GM06990 (cell line): Measurements from ENCODE around the gene ADARB2.

Experiments used
- DNase-seq: peaks from one replicate; pipeline ENCODE4 v3.0.0-alpha.2; 2011; ENCODE audit not compliant: insufficient read length; ENCODE audit errors: extremely low read depth
- H3K27me3 ChIP-seq: replicated peaks from 2 replicates; pipeline ENCODE4 v1.6.0; 2011; ENCODE audit warnings: low read length; ENCODE audit not compliant: control insufficient read depth, insufficient read depth
- H3K36me3 ChIP-seq: 2 replicates; pipeline ENCODE4 v1.5.1; 2011; ENCODE audit warnings: low read length; ENCODE audit not compliant: control insufficient read depth, insufficient read depth
- H3K4me3 ChIP-seq: replicated peaks from 2 replicates; pipeline ENCODE4 v1.5.1; 2011; ENCODE audit warnings: low read depth, mild to moderate bottlenecking, control low read depth, low read length
- TF ChIP-seq, protein P1 (sequence below): IDR thresholded peaks from 2 replicates; pipeline ENCODE4 v1.5.1; 2011; ENCODE audit warnings: low read length, control low read depth, mild to moderate bottlenecking, inconsistent platforms; ENCODE audit not compliant: insufficient read depth, poor library complexity, severe bottlenecking

The ADARB2 gene

DNA sequence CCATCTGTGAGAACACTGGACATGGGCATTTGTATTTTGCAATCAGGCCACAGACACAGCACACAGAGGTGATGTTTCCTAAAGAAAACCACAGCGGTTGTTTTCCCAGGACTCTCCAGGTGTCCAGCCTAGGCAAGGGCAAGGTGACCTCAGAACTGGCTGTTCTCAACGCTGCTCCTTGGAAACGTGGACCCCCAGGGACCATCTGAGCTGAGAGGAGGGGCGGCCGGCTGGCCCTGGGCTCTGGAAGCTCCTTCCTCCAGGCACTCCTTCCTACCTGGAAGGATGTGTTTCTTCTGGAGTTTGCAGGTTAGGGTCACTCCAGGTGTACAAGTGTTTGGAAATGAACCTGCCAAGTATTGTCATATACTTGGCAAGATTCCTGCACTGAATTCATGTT is 103.1 kb downstream of the ADARB2 start:
- H3K27me3 ChIP-seq: no peaks in the 10 kb centered on the region
- H3K4me3 ChIP-seq: no peak overlapping the region
- TF ChIP-seq, protein P1, sequence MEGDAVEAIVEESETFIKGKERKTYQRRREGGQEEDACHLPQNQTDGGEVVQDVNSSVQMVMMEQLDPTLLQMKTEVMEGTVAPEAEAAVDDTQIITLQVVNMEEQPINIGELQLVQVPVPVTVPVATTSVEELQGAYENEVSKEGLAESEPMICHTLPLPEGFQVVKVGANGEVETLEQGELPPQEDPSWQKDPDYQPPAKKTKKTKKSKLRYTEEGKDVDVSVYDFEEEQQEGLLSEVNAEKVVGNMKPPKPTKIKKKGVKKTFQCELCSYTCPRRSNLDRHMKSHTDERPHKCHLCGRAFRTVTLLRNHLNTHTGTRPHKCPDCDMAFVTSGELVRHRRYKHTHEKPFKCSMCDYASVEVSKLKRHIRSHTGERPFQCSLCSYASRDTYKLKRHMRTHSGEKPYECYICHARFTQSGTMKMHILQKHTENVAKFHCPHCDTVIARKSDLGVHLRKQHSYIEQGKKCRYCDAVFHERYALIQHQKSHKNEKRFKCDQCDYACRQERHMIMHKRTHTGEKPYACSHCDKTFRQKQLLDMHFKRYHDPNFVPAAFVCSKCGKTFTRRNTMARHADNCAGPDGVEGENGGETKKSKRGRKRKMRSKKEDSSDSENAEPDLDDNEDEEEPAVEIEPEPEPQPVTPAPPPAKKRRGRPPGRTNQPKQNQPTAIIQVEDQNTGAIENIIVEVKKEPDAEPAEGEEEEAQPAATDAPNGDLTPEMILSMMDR: no peak
- 0 out of 2 replicates have a peak, but pooled peaks cover 1% of the 10 kb centered on the region for H3K36me3 ChIP-seq
- no peak for DNase-seq

DNA sequence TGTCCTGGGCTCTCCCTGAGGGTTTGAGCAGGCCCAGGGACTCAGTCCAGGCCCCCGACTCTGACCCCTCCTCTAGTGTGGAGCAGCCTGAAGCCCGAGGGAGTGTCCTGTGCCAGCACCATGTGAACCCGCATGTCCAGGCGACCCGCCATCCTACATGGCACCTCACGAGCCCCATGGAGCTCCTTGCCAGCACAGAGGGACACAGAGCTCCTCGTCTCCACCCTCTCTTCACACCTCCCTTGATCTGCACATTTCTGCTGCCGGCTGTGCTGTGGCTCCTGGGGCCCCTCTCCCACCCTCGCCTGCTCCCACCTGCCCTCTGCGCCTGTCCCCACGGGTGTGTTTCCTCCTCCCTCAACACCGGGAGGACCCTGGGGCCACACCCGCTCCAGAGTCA is 103.5 kb downstream of the ADARB2 start:
- TF ChIP-seq, protein P1: no peak
- no peak for DNase-seq
- no peaks in the 10 kb centered on the region for H3K27me3 ChIP-seq
- 0 out of 2 replicates have a peak, but pooled peaks cover 1% of the 10 kb centered on the region for H3K36me3 ChIP-seq
- no peak overlapping the region for H3K4me3 ChIP-seq

DNA sequence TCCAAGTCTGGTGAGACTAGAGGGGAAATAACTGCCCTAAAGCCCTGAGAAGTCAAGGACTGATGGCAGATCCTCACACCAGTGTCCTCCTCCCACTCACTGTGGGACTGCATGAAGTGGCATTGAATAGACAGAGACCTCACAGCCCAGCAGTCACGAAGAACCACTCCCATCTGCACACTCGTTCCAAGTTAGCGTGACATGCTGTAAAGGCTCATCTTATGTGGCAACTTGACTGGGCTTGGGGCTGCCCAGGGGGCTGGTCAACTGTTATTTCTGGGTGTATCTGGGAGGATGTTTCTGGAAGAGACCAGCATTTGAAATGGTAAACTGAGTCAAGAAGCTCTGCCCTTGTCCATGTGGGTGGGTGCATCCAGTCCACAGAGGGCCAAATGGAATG is 104.7 kb downstream of the ADARB2 start:
- Histone ChIP-seq H3K27me3 (no peaks in the 10 kb centered on the region), H3K36me3 (0 out of 2 replicates have a peak, but pooled peaks cover 1% of the 10 kb centered on the region), H3K4me3 (no peak overlapping the region)
- DNase-seq: no peak
- TF ChIP-seq, protein P1: no peak

DNA sequence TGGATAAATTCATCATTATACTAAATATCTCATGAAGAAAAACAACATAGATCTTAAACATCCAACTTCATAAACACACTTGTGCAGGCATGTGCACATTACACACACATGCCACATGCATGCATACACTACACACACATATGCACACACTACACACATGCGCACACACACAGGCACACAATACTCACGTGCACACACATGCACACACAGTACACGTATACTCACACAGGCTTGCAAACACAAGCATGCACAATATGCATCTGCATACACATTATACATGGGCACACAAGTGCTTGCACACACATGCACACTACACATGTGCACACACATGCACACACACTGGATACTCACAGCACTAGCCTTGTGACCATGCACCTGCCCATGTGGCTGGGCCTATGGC is 105.2 kb downstream of the ADARB2 start:
- DNase-seq: no peak
- Histone ChIP-seq H3K36me3 (0 out of 2 replicates have a peak, but pooled peaks cover 1% of the 10 kb centered on the region), H3K4me3 (no peak overlapping the region), H3K27me3 (no peaks in the 10 kb centered on the region)
- TF ChIP-seq, protein P1: no peak

DNA sequence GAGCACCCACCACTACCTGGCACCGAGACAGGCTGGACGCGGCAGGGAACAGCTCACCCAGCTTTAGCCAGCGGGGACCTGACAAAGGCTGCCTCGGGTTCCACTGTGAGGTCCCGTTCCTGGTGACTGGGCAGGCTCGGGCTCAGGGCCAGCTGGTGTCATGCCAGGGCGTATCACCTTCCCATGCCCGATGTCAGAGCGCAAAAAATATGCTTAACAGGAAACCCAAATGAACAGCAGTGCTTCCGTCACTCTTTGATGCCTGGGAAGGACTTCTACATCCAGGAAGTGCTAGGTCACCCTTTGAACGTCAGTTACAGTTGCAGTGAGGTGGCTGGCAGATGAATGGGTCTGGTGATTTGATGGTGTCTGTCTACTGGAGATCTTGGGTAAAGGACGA is 106.0 kb downstream of the ADARB2 start:
- Histone ChIP-seq H3K4me3 (no peak overlapping the region), H3K27me3 (no peaks in the 10 kb centered on the region), H3K36me3 (0 out of 2 replicates have a peak, but pooled peaks cover 1% of the 10 kb centered on the region)
- TF ChIP-seq, protein P1: no peak
- no peak for DNase-seq

DNA sequence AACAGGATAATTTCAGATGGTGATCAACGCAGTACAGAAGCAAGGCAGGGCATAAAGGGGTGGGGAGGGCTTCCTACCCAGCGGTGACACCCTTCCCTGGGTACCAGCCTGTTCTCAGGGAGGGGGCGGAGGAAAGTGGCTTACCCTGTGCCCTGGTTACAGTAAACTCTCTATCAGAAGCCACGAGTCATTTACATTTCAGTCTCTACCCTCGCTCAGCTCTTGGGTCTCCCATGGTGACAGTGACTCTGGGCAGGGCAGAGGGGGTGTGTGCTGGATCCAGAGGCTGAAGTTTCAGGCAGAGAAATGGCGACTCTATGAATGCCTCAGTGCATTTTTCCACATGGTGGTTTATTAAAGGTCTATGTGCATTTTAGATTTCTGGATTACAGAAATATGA is 107.0 kb downstream of the ADARB2 start:
- Histone ChIP-seq H3K4me3 (no peak overlapping the region), H3K27me3 (no peaks in the 10 kb centered on the region), H3K36me3 (0 out of 2 replicates have a peak, but pooled peaks cover 1% of the 10 kb centered on the region)
- TF ChIP-seq, protein P1: no peak
- DNase-seq: no peak
